ENCODE measurements around the gene PCBP3. TPM values are rescaled to one million over a fixed set of nuclear protein-coding genes. Genes with fewer than 3 reads are reported as not detected.

PCBP3 gene
- total RNA-seq, 1 donor from 2014 or later = 3.8 TPM

DNA sequence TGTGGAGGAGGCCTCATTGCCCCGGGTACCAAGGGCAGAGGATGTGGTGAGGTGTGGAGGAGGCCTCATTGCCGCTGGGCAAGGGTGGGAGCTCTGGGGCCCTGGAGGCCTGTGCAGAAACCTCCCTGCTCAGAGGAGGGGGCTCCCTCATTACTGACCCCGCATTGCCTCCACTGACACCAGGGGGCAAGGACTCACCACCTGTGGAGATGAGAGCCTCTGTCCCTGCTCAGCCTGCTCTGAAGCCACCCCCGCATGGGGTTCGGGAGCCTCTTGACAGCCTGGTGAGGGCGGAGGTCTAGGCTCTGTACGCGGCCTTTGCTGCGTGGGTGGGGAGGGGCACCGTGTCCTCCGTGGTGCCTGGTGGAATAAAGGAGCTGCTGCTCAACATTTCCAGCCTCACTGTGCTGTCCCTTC lies 243.1 kb downstream of the PCBP3 start:
- intact Hi-C loops (cut with DNase I) = no loop called here
- TF ChIP-seq CTCF (IDR thresholded peaks at IDR 0.05) = no peak
- DNase-seq = no peak
- Histone ChIP-seq H3K27ac (no peak overlapping the region), H3K36me3 (no peaks in the 10 kb centered on the region), H3K27me3 (no peaks in the 10 kb centered on the region), H3K4me3 (no peak overlapping the region), H3K4me1 (no peaks in the 10 kb centered on the region), H3K9me3 (no peaks in the 10 kb centered on the region)
- ATAC-seq = no peak

GRCh38 chr21:45887120-45887611 lies 243.6 kb downstream of the PCBP3 start:
- intact Hi-C loops (cut with DNase I) = no loop called here
- ATAC-seq = no peak
- Histone ChIP-seq H3K4me1 (no peaks in the 10 kb centered on the region), H3K36me3 (no peaks in the 10 kb centered on the region), H3K4me3 (no peak overlapping the region), H3K9me3 (no peaks in the 10 kb centered on the region), H3K27me3 (no peaks in the 10 kb centered on the region), H3K27ac (no peak overlapping the region)
- no peak for TF ChIP-seq CTCF (IDR thresholded peaks at IDR 0.05)
- no peak for DNase-seq

DNA sequence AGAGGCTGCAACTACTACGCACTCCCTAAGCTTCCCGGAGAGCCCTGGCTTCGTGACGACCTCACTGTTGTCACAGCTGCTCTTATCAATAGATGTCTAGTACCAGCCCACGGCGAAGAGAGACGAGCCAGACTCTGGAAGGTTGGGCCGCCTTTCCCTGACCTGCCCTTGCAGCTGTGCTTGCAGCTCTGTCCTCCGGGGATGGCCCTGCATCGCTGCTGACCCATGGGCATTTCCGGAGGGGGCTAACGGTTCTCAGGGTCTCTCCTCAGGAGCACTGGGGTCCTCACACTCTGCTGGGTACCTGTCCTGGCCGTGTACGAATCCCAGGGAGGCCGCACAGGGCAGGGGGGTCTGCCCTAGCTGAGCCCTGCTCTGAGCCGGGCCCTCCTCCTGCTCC lies 244.3 kb downstream of the PCBP3 start:
- DNase-seq (no peak), ATAC-seq (no peak)
- intact Hi-C loops (cut with DNase I) = no loop called here
- Histone ChIP-seq H3K4me1 (no peaks in the 10 kb centered on the region), H3K36me3 (no peaks in the 10 kb centered on the region), H3K9me3 (no peaks in the 10 kb centered on the region), H3K27ac (no peak overlapping the region), H3K27me3 (no peaks in the 10 kb centered on the region), H3K4me3 (no peak overlapping the region)
- no peak for TF ChIP-seq CTCF (IDR thresholded peaks at IDR 0.05)

GRCh38 chr21:45888386-45889009 lies 245.0 kb downstream of the PCBP3 start:
- H3K27me3 ChIP-seq = no peaks in the 10 kb centered on the region
- intact Hi-C loops (cut with DNase I) = no loop called here
- H3K27ac ChIP-seq = no peak overlapping the region
- ATAC-seq (no peak), DNase-seq (no peak)
- TF ChIP-seq CTCF (IDR thresholded peaks at IDR 0.05) = no peak
- no peaks in the 10 kb centered on the region for H3K9me3 ChIP-seq
- H3K4me3 ChIP-seq = no peak overlapping the region
- H3K36me3 ChIP-seq = no peaks in the 10 kb centered on the region
- no peaks in the 10 kb centered on the region for H3K4me1 ChIP-seq

DNA sequence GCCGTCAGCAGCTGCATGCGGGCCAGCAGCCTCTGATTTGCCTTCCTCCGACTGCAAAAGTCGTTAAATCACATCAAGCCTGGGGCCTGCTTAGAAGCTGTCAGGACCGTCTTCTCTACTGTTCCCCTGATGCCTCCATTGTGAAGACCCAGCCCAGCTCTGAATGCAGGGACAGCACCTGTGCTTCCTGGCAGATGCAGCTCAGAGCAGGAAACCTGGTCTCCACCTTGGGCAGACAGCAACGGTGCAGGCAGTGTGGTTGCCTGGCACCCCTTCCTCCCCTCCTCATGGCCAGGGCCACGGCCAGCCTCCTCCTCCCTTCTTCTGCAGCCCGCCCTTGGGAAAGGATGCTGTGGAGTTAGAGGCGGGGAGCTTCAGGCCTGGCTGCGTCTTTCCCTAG lies 245.7 kb downstream of the PCBP3 start:
- Histone ChIP-seq H3K4me1 (no peaks in the 10 kb centered on the region), H3K27me3 (no peaks in the 10 kb centered on the region), H3K36me3 (no peaks in the 10 kb centered on the region), H3K4me3 (no peak overlapping the region), H3K9me3 (no peaks in the 10 kb centered on the region), H3K27ac (no peak overlapping the region)
- TF ChIP-seq CTCF (IDR thresholded peaks at IDR 0.05) = no peak
- ATAC-seq (no peak), DNase-seq (no peak)
- intact Hi-C loops (cut with DNase I) = no loop called here

GRCh38 chr21:45889961-45890360 lies 246.4 kb downstream of the PCBP3 start:
- H3K27me3 ChIP-seq = no peaks in the 10 kb centered on the region
- intact Hi-C loops (cut with DNase I) = no loop called here
- no peaks in the 10 kb centered on the region for H3K4me1 ChIP-seq
- H3K4me3 ChIP-seq = no peak overlapping the region
- H3K27ac ChIP-seq = no peak overlapping the region
- no peaks in the 10 kb centered on the region for H3K36me3 ChIP-seq
- ATAC-seq = no peak
- no peaks in the 10 kb centered on the region for H3K9me3 ChIP-seq
- DNase-seq = no peak
- TF ChIP-seq CTCF (IDR thresholded peaks at IDR 0.05) = no peak
